Stimulated activated CD4-positive, alpha-beta T cell treated with anti-CD3 and anti-CD28 coated beads, Interleukin-2, amount 100 ng/mL, for 24 hours (primary cell): ENCODE results near the gene DRD3.

Experiments
- DNase-seq, 2 donors: peaks; one replicate each; pipeline ENCODE4 v3.0.0-alpha.2; 2020

Gene DRD3

DNA sequence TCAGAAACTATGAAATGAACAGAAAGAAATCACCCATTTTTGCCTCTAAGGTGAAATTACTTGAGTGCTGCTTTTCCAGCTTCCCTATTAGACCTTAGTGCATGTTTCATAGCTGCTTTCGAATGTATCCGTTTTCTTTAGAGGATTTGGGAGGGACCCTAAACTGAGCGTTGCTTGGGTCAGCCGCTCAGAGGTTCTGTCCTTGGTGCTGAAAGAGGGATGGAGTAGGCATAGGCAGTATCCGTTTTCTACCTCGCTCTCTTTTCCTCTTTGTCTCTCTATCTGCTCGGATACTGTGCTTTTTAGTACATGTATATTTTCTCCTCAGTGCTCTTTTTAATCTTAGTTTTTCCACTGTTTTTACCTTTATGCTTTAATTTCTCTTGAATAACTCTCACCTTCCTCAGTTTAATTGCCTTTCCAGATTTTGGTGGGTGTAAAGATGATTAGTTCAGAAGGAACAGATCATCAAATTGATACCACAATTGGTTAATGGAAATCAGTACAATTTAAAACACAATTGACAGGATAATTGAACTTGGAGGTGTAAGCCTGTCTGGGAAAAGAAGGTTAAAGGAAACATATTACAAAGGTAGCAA, at the start of gene DRD3:
Gene DRD3, minus strand, starts transcription at position 283 of the 599 bp plus-strand sequence. CDS start 7,060 bp downstream, outside the sequence.
- peak in 1 of 2 donors; percentile 8 for DNase-seq

DNA sequence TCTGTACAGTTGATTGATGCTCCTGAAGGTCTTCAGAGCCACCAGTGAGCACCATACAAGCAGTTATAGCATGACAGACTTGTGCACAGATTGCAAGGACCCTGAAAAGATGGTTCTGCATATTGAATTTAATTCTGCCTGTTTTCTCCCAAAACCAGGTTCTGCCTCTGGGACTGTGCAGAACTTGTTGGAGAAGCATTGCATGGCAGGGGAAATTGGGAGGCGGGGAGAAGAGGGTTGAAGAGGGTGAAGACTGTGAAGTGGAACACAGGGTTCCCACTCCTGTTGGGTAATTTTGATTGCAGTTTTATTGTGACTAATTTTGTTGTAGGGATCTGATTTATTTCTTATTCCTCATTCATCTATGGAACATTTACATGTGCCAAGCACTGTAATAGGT, 48.2 kb upstream of the DRD3 start:
- DNase-seq = no peak

DNA sequence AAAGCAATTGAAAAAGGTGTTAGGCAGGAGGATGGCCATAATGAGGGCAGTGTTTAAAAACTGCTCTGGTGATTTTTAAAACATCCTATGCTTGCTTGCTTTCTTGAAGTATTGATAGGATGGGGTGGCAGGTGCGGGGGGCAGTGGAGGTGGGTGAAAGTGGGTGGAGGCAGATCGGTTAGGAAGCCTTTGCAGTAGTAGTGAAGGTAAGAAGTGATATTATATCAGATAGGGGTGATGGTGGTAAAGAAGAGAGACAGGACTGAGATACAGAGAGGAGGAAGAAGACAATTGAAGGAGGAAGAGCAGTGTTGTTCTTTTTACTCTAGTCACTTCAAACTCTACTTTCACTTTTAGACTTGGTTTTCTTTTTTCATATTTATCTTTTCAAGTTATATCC, 47.5 kb upstream of the DRD3 start:
- DNase-seq = no peak

GRCh38 chr3:114223143-114223542, 44.3 kb upstream of the DRD3 start:
- DNase-seq = no peak

DNA sequence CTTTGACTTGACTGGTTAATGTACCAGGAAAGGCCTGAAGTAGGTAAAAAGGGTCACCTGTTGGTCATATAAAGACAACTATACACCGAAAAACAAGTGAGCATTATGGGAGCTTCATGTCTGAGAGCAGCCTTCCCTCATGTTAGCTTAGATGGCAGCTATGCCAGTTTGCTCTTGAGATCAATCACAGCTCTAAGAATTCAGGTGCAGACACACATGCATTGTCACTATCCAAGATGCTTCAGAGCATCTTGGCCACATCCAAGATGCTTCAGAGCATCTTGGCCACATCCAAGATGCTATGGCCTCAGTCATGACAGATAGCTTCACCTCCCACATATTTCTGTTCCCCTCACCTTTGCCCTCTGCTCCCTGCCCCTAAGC, 43.0 kb upstream of the DRD3 start:
- DNase-seq = no peak

GRCh38 chr3:114221165-114221880, 42.5 kb upstream of the DRD3 start:
- DNase-seq = peak; percentile 41 to 52

GRCh38 chr3:114219741-114220140, 40.9 kb upstream of the DRD3 start:
- no peak for DNase-seq

- peak; percentile 21 to 28 for DNase-seq
Measured at GRCh38 chr3:114218578-114219185, 39.8 kb upstream of the DRD3 start.

- no peak for DNase-seq
Measured at GRCh38 chr3:114218006-114218405, 39.2 kb upstream of the DRD3 start.

- no peak for DNase-seq
Measured at GRCh38 chr3:114217266-114217665, 38.4 kb upstream of the DRD3 start.

DNA sequence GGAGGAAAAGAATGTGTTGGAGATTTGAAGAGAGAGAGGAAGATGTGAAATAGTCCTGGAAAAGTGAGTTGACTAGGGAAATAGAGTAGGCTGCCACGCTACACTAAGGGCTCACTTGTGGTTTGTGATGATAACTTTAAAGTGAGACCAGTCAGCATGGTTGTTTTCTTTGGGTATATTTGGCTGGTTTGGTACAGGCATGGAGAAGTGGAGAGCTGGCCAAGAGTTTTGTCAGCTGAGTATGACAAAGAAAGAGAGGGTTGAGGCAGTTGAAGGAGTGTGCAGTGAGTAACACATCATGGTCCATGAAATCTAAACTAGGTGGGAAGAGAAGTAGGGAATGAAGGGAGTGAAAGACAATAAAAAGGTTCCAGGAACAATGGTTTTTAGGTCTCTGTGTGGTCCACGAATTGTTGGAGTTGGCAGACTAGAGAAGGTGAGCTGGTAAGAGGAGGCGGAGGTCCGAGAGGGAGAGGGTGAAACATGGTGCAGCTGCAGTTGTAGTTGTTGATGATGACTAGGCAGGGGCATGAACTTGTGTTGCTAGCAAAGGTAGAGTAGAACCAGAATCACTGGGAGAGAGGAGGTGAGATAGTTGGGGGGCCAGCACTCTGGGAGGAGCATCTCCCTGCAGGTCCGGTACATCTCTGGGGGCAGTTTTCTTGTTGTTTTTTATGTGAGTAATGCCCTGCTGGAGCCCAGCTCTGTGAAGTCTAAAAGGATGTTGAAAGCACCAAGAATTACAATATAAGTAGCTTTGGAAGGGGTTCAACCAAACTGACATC, 37.5 kb upstream of the DRD3 start:
- no peak for DNase-seq

DNA sequence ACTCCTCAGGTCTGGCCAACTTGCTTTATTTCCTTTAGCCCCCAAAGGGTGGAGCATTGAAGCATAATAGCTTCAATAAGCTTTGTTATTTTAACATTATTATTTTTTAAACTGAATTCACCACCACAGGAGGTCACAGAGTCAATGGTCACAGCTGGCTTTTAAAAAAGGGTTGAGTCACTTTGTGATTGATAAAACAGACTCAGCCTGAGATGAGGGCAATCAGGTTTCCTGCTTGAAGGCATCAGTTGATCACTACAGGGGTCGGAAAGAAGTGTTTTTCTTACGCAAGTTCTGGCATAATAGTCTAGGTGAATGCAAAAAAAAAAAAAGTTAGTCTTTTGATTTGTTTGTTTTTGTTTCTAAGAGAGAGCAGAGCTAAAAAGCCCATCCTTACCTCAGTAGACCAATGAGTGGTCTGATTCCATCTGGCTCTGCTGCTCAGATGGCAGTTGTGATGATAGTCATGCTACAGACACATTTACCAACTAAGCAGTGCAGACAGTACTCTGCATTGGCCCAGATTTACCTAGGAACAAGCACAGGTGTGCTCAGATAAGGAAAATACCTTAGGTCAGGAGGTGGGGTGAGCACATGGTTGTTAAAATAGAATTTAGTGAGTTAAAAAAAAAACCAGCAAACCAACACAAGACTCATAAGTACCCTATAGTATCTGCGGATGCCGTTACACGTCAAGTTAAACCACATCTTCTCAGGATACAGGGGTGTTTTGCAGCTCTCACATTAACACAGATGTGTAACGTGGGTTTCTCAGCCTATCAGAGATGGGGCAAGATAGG, 35.9 kb upstream of the DRD3 start:
- DNase-seq = peak in 1 of 2 donors; percentile 38

- DNase-seq = peak; percentile 69 to 76
Measured at GRCh38 chr3:114213627-114214541, 35.0 kb upstream of the DRD3 start.

DNA sequence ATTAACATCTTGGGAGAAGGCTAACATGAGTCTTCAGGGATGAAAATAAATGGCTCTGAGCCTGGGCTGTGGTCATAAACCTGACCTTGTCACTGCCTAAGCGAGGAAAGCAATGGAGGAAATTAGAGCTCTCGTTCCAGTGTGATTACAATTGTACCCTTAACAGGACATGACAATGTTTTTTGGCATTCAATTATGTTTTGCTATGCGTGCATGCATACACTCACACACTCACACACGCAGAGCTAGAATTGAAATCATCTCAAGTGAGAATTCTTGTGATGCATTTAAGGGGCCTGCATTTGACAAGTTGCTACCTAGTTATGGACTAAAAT, 34.4 kb upstream of the DRD3 start:
- DNase-seq = no peak

- no peak for DNase-seq
Measured at GRCh38 chr3:114212646-114213045, 33.8 kb upstream of the DRD3 start.

DNA sequence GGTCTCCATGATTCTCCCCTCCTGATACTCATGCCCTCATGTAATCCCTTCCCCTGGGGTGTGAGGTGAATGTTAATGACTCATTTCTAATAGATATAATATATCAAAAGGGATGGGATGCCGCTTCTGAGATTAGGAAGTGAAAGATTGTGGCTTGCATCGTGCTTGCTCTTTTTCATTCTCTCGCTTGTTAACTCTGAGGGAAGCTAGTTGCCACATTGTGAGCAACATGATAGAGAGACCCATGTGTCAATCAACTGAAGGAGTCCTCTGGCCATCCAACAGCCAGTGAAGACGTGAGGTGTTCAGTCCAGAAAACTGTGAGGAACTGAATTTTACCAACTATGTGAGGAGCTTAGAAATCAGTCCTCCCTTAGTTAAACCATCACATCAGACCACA, 28.9 kb upstream of the DRD3 start:
- no peak for DNase-seq

GRCh38 chr3:114206342-114206741, 27.5 kb upstream of the DRD3 start:
- no peak for DNase-seq

DNA sequence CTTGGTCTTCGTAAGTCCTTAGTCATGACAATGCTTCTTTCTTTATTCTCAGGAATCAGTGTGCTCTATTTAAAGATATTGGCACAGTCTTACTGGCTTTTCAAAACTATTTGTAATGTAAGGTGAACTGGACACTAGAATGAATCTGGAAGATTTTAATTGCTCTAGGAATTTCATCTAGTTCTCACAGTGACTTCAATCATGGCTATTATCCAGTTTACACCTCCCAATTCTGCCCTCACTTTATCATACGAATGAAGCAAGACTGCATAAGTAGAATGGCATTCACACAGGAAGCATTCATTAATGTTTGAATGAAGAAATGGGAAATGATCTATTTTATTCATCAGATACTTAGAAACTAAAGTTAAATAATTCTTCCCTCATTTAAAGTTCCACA, 26.7 kb upstream of the DRD3 start:
- no peak for DNase-seq

- DNase-seq = no peak
Measured at GRCh38 chr3:114194750-114195149, 15.9 kb upstream of the DRD3 start.

GRCh38 chr3:114192136-114192535, 13.3 kb upstream of the DRD3 start:
- no peak for DNase-seq

- DNase-seq = no peak
Measured at GRCh38 chr3:114186501-114186900, 7.6 kb upstream of the DRD3 start.

DNA sequence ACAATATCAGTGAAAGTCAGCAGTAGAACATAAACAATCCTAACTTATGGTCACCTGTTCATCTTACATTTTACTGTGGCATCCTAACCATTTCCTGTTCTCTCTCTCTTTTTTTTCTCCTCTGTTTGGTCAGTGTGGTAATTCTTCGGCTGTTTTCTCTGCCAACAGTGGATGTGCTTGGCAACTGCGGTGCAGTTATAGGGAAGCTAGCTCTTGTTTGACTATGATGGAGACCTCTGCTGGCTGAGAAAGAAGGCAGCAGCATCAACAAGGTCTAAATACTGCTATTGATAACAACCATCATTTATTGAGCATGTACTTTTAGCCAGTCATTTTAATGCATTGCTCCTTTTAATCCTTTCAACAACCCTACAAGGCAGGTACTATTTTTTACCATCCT, 723 bp upstream of the DRD3 start:
- no peak for DNase-seq
